ENCODE results near the gene LHX4.
"Not testable (repeated sequence)": the region's sequence is repeated elsewhere in the genome, so short reads cannot be mapped to it uniquely, and the experiment has no call there.

LHX4 gene

GRCh38 chr1:180193141-180194047 is 36.7 kb upstream of the LHX4 start:
- DNase-seq (no peak), ATAC-seq (no peak)
- Mint-ChIP-seq H3K36me3 (ENCODE audit: low read depth) (peaks cover 10% of the 10 kb centered on the region), H3K27me3 (no peaks in the 10 kb centered on the region), H3K4me3 (no peak overlapping the region), H3K27ac (no peak overlapping the region), H3K4me1 (peaks cover 13% of the 10 kb centered on the region), H3K9me3 (no peaks in the 10 kb centered on the region)

GRCh38 chr1:180194048-180194425 is 36.0 kb upstream of the LHX4 start:
- Mint-ChIP-seq H3K36me3 (ENCODE audit: low read depth) (peaks cover 10% of the 10 kb centered on the region), H3K27me3 (no peaks in the 10 kb centered on the region), H3K9me3 (no peaks in the 10 kb centered on the region), H3K4me1 (peaks cover 13% of the 10 kb centered on the region), H3K27ac (no peak overlapping the region), H3K4me3 (no peak overlapping the region)
- no peak for DNase-seq
- ATAC-seq: no peak

GRCh38 chr1:180194546-180195207 is 35.4 kb upstream of the LHX4 start:
- H3K4me1 Mint-ChIP-seq: peaks cover 13% of the 10 kb centered on the region
- peaks cover 9% of the 10 kb centered on the region for H3K36me3 Mint-ChIP-seq (ENCODE audit: low read depth)
- no peak overlapping the region for H3K27ac Mint-ChIP-seq
- DNase-seq (no peak), ATAC-seq (no peak)
- H3K27me3 Mint-ChIP-seq: no peaks in the 10 kb centered on the region
- no peak overlapping the region for H3K4me3 Mint-ChIP-seq
- no peaks in the 10 kb centered on the region for H3K9me3 Mint-ChIP-seq

GRCh38 chr1:180195401-180195800 is 34.7 kb upstream of the LHX4 start:
- ATAC-seq (no peak), DNase-seq (no peak)
- Mint-ChIP-seq H3K9me3 (no peaks in the 10 kb centered on the region), H3K27me3 (no peaks in the 10 kb centered on the region), H3K36me3 (ENCODE audit: low read depth) (peaks cover 7% of the 10 kb centered on the region), H3K4me3 (no peak overlapping the region), H3K4me1 (peaks cover 13% of the 10 kb centered on the region), H3K27ac (no peak overlapping the region)

- no peak for ATAC-seq
- Mint-ChIP-seq H3K4me1 (peaks cover 13% of the 10 kb centered on the region), H3K9me3 (no peaks in the 10 kb centered on the region), H3K36me3 (ENCODE audit: low read depth) (peaks cover 7% of the 10 kb centered on the region), H3K4me3 (no peak overlapping the region), H3K27ac (no peak overlapping the region), H3K27me3 (no peaks in the 10 kb centered on the region)
- no peak for DNase-seq
Measured at GRCh38 chr1:180195916-180196315, 34.1 kb upstream of the LHX4 start.

- Mint-ChIP-seq H3K27me3 (no peaks in the 10 kb centered on the region), H3K4me1 (peaks cover 9% of the 10 kb centered on the region), H3K36me3 (ENCODE audit: low read depth) (peaks cover 7% of the 10 kb centered on the region), H3K9me3 (no peaks in the 10 kb centered on the region), H3K4me3 (no peak overlapping the region), H3K27ac (no peak overlapping the region)
- ATAC-seq (no peak), DNase-seq (no peak)
Measured at GRCh38 chr1:180196436-180197003, 33.5 kb upstream of the LHX4 start.

GRCh38 chr1:180197231-180197630 is 32.8 kb upstream of the LHX4 start:
- H3K27me3 Mint-ChIP-seq: no peaks in the 10 kb centered on the region
- no peaks in the 10 kb centered on the region for H3K9me3 Mint-ChIP-seq
- no peak overlapping the region for H3K27ac Mint-ChIP-seq
- peaks cover 2% of the 10 kb centered on the region for H3K4me1 Mint-ChIP-seq
- DNase-seq (no peak), ATAC-seq (no peak)
- H3K4me3 Mint-ChIP-seq: no peak overlapping the region
- peaks cover 3% of the 10 kb centered on the region for H3K36me3 Mint-ChIP-seq (ENCODE audit: low read depth)

GRCh38 chr1:180198196-180198595 is 31.9 kb upstream of the LHX4 start:
- Mint-ChIP-seq H3K4me3 (no peak overlapping the region), H3K36me3 (ENCODE audit: low read depth) (peaks cover 2% of the 10 kb centered on the region), H3K9me3 (no peaks in the 10 kb centered on the region), H3K4me1 (no peaks in the 10 kb centered on the region), H3K27ac (no peak overlapping the region), H3K27me3 (no peaks in the 10 kb centered on the region)
- DNase-seq (no peak), ATAC-seq (no peak)

- no peak overlapping the region for H3K27ac Mint-ChIP-seq
- H3K4me3 Mint-ChIP-seq: no peak overlapping the region
- H3K9me3 Mint-ChIP-seq: no peaks in the 10 kb centered on the region
- ATAC-seq (no peak), DNase-seq (no peak)
- peaks cover 2% of the 10 kb centered on the region for H3K36me3 Mint-ChIP-seq (ENCODE audit: low read depth)
- H3K4me1 Mint-ChIP-seq: no peaks in the 10 kb centered on the region
- no peaks in the 10 kb centered on the region for H3K27me3 Mint-ChIP-seq
Measured at GRCh38 chr1:180198611-180199010, 31.5 kb upstream of the LHX4 start.

GRCh38 chr1:180199018-180199417 is 31.0 kb upstream of the LHX4 start:
- DNase-seq: no peak
- peaks cover 2% of the 10 kb centered on the region for H3K36me3 Mint-ChIP-seq (ENCODE audit: low read depth)
- no peak overlapping the region for H3K4me3 Mint-ChIP-seq
- no peak for ATAC-seq
- H3K27ac Mint-ChIP-seq: no peak overlapping the region
- no peaks in the 10 kb centered on the region for H3K27me3 Mint-ChIP-seq
- H3K4me1 Mint-ChIP-seq: no peaks in the 10 kb centered on the region
- H3K9me3 Mint-ChIP-seq: no peaks in the 10 kb centered on the region

GRCh38 chr1:180201451-180202200 is 28.4 kb upstream of the LHX4 start:
- no peaks in the 10 kb centered on the region for H3K4me1 Mint-ChIP-seq
- H3K27me3 Mint-ChIP-seq: no peaks in the 10 kb centered on the region
- H3K27ac Mint-ChIP-seq: no peak overlapping the region
- ATAC-seq (no peak), DNase-seq (no peak)
- H3K4me3 Mint-ChIP-seq: no peak overlapping the region
- H3K36me3 Mint-ChIP-seq (ENCODE audit: low read depth): no peaks in the 10 kb centered on the region
- H3K9me3 Mint-ChIP-seq: no peaks in the 10 kb centered on the region

GRCh38 chr1:180202588-180202987 is 27.5 kb upstream of the LHX4 start:
- H3K36me3 Mint-ChIP-seq (ENCODE audit: low read depth); H3K9me3 Mint-ChIP-seq; H3K4me3 Mint-ChIP-seq; H3K27me3 Mint-ChIP-seq; DNase-seq; H3K27ac Mint-ChIP-seq; H3K4me1 Mint-ChIP-seq; ATAC-seq: not testable (repeated sequence)

GRCh38 chr1:180204231-180204630 is 25.8 kb upstream of the LHX4 start:
- H3K4me3 Mint-ChIP-seq: no peak overlapping the region
- H3K9me3 Mint-ChIP-seq: no peaks in the 10 kb centered on the region
- no peaks in the 10 kb centered on the region for H3K27me3 Mint-ChIP-seq

GRCh38 chr1:180206581-180206980 is 23.5 kb upstream of the LHX4 start:
- H3K27me3 Mint-ChIP-seq: no peaks in the 10 kb centered on the region
- H3K27ac Mint-ChIP-seq: no peak overlapping the region
- H3K9me3 Mint-ChIP-seq: no peaks in the 10 kb centered on the region
- DNase-seq: no peak
- H3K36me3 Mint-ChIP-seq (ENCODE audit: low read depth): no peaks in the 10 kb centered on the region
- no peak overlapping the region for H3K4me3 Mint-ChIP-seq
- no peaks in the 10 kb centered on the region for H3K4me1 Mint-ChIP-seq
- no peak for ATAC-seq

More at GRCh38 chr1:180204231-180204630, 25.8 kb upstream of the LHX4 start:
- no peak for ATAC-seq
- no peaks in the 10 kb centered on the region for H3K36me3 Mint-ChIP-seq (ENCODE audit: low read depth)
- H3K27ac Mint-ChIP-seq: no peak overlapping the region
- DNase-seq: no peak
- no peaks in the 10 kb centered on the region for H3K4me1 Mint-ChIP-seq
